Measurements from ENCODE around the gene ELMO1. TPM values are rescaled to one million over a fixed set of nuclear protein-coding genes. Genes with fewer than 3 reads are reported as not detected.

The ELMO1 gene
- total RNA-seq, 1 donor from 2014 or later: 11.4 TPM

DNA sequence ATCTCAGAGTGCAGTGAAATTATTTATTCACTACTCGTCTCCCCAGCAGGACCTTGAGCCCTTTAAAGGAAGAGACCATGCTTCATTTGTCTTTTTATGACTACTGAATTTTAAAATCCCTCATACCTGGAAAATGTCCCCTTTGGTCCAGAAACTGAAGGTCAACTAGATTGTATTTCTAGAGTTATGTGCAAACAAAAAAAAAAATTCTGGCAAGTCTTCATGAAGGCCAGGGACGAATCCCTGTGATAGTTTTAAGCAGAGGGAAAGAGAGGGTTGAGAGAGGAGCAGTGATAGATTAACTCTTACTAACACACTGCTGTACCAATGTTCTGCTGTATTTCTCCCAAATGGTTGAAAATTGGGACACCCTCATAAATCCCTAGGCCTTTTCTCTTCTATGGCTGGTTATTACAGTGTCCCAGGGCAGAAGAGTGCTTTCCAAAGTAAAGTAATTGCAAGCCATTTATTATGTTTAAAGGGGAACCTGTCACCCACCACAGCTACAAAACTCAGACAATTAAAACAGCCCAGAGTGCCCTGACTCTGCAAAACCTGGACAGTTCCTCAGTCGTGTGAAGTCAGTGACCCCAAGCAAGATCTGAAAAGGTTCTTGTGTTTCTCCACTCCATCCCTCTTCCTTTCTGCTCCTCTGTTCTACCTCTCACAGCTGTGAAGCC, 541.6 kb downstream of the ELMO1 start:
- intact Hi-C loops (cut with DNase I): no loop called here
- DNase-seq (ENCODE audit: low spot score): no peak

GRCh38 chr7:36906448-36906847, 542.2 kb downstream of the ELMO1 start:
- DNase-seq (ENCODE audit: low spot score): no peak
- intact Hi-C loops (cut with DNase I): no loop called here

- intact Hi-C loops (cut with DNase I): no loop called here
- DNase-seq (ENCODE audit: low spot score): no peak
Observed at GRCh38 chr7:36905841-36906240, 542.8 kb downstream of the ELMO1 start.

DNA sequence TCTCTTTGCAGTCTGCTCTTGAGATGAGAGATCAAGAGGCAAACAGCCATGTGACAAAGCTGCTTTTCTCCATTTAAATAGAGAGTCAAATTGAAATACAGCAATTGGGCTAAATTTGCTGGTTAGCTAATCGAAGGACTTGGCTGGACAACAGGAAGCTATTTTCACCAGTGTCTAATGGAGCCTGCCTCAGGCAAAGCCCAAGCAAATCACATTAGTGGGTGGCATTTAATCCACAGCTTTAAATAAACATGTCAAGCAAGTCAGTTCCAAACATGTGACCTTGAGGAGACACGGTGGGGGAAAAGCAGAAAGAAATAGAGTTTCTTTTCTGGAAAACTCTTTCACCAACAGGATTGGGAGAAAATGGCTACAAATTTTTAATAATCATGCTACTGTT, 543.9 kb downstream of the ELMO1 start:
- no peak for DNase-seq (ENCODE audit: low spot score)
- intact Hi-C loops (cut with DNase I): no loop called here

DNA sequence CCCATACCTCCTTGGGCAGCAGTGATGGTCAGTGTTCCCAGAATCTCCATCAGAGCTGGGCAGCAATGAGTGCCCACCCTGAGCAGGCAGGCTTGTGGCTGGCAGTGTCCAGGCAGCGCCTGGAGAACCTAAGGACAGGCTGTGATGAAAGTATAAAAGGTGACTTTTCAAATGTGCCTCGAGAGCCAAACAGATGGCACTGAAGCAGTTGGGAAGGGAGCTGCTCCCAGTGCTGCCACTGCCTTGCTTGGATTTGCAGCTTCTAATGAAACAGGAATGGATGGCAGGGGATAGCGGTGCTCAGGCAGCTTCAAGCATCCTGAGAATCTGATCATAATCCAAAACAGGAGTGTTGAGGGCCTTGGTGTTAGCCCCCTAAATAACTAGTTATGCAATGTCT, 544.6 kb downstream of the ELMO1 start:
- intact Hi-C loops (cut with DNase I): no loop called here
- no peak for DNase-seq (ENCODE audit: low spot score)

- no peak for DNase-seq (ENCODE audit: low spot score)
- intact Hi-C loops (cut with DNase I): no loop called here
Observed at GRCh38 chr7:36900988-36901710, 547.5 kb downstream of the ELMO1 start.

DNA sequence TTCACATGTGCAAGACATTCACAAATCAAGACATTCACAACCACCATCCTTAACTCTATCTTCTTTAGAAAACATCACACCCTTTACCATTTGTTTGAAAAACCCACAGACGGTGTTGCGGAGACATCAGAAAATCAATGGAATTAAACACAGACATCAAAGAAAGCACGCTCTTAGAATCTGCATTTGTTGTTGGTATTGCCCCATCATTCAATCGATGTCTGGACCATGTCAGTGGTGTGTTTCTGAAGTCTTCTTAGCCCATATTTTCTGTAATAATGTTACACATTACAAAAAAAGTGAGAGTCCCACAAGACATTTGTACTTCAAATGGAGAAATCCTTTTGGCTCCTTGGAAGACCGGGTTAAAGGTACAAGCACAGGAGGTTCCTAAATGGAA, 550.5 kb downstream of the ELMO1 start:
- intact Hi-C loops (cut with DNase I): no loop called here

GRCh38 chr7:36896956-36897590, 551.6 kb downstream of the ELMO1 start:
- DNase-seq (ENCODE audit: low spot score): no peak
- intact Hi-C loops (cut with DNase I): no loop called here

More for the DNA sequence above, 550.5 kb downstream of the ELMO1 start:
- DNase-seq (ENCODE audit: low spot score): no peak

GRCh38 chr7:36896418-36896817, 552.2 kb downstream of the ELMO1 start:
- no peak for DNase-seq (ENCODE audit: low spot score)
- intact Hi-C loops (cut with DNase I): no loop called here

GRCh38 chr7:36895192-36895591, 553.5 kb downstream of the ELMO1 start:
- no peak for DNase-seq (ENCODE audit: low spot score)
- intact Hi-C loops (cut with DNase I): no loop called here

GRCh38 chr7:36894190-36894589, 554.5 kb downstream of the ELMO1 start:
- intact Hi-C loops (cut with DNase I): no loop called here
- no peak for DNase-seq (ENCODE audit: low spot score)

GRCh38 chr7:36889182-36889581, 559.5 kb downstream of the ELMO1 start:
- intact Hi-C loops (cut with DNase I): no loop called here
- no peak for DNase-seq (ENCODE audit: low spot score)

GRCh38 chr7:36887969-36888368, 560.7 kb downstream of the ELMO1 start:
- intact Hi-C loops (cut with DNase I): no loop called here
- DNase-seq (ENCODE audit: low spot score): no peak

- no peak for DNase-seq (ENCODE audit: low spot score)
- intact Hi-C loops (cut with DNase I): no loop called here
Observed at GRCh38 chr7:36887233-36887632, 561.4 kb downstream of the ELMO1 start.

GRCh38 chr7:36884910-36885309, 563.8 kb downstream of the ELMO1 start:
- no peak for DNase-seq (ENCODE audit: low spot score)
- intact Hi-C loops (cut with DNase I): no loop called here

DNA sequence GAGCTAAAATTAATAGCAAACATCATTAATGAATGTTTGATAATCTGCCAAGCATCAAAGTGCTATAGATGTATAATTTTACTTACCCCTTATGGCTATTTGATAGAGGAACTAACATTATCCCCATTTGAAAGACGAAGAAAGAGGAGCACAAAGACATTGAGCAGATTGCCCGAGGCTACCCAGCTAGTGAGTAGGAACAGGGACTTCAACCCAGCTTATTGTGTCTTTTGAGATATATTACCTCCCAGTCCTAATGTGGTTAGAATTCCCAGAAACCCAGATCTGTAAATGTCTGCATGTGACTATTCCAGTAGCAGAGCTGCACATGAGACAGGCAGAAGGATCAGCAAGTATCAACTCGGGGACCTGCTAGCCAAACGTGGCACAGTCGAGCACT, 564.3 kb downstream of the ELMO1 start:
- intact Hi-C loops (cut with DNase I): no loop called here

DNA sequence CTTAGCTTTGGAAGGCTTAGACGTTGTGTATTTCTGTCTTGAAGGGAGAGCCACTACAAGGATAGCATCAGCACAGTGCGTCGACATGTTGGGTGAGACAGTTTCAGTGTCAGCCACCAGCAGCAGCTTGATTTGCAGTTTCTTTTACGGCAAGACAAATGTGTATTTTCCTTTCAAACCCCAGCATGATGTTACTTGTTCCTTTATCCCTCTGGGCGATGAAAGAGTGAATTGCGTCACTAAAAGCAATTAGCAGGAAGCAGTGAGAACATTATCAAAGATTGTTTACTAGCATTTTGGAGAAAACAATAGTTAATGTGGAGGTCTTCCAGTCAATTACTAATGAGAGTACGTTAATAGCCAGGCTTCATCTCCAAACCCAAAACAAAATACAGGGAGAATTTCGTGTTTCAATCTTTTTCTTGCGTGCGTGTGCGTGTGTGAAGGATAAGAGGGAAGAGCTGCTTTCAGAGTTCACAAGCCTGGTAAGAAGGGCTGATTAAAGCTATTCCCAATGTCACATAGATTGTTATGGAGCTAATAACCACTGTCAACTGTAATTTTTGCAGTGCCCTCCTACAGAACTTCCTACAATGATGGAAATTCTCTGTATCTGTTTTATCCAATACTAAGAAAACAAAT, 567.3 kb downstream of the ELMO1 start:
- no peak for DNase-seq (ENCODE audit: low spot score)
- intact Hi-C loops (cut with DNase I): no loop called here

More for the DNA sequence above, 564.3 kb downstream of the ELMO1 start:
- no peak for DNase-seq (ENCODE audit: low spot score)

- no peak for DNase-seq (ENCODE audit: low spot score)
- intact Hi-C loops (cut with DNase I): no loop called here
Observed at GRCh38 chr7:36880108-36880507, 568.6 kb downstream of the ELMO1 start.

DNA sequence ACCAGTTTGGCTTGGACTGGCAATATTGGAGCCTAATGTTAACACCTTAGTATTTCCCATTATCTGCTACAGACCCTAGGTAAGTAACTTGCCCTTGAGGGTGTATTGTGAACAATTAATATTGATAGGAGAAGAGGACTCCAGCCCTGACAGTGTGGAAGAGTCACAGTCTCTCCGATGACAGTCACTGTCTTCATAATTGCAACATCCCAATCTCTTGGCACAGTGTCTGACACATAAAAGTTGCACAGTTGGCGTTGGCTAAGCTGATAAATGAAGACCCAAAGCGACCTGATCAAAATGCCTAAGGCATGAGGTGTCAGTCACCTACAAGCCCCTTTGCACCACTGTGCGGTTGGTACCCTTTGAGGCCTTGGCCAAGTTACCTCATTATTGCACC, 569.6 kb downstream of the ELMO1 start:
- DNase-seq (ENCODE audit: low spot score): no peak
- intact Hi-C loops (cut with DNase I): no loop called here

DNA sequence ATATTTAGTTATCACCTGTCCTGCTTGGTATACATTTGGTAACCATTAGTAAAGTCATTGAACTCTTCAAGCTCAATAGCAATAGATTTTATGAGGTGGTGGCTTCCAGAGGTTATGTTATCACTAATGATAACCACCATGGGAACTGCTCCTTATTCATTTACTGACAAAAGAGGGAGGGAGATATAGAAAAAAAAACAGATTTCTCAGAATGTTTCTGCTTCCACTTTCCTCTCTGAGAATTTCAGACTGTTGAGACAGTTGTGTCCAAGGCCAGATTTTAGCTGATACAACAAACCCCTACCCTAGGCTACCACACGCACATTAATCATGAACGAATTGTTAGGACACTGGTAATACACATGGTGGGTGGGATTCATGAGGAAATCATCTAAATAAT, 570.4 kb downstream of the ELMO1 start:
- intact Hi-C loops (cut with DNase I): no loop called here
- DNase-seq (ENCODE audit: low spot score): no peak
